Parathyroid adenoma (tissue), 2 donors: ENCODE measurements around the gene HDDC3.

Source experiments
- H2AFZ ChIP-seq: fragments of 300-600 bp; sonication (generic); one replicate; pipeline ENCODE4 v1.7.0; 2017; ENCODE audit warnings: antibody characterized with exemption, mild to moderate bottlenecking
- H3K27ac ChIP-seq: fragments of 300-600 bp; sonication (generic); one replicate; pipeline ENCODE4 v1.7.0; 2017
- H3K27me3 ChIP-seq: fragments of 300-600 bp; sonication (generic); one replicate; pipeline ENCODE4 v1.7.0; 2017; ENCODE audit warnings: low read length; ENCODE audit not compliant: control insufficient read depth, insufficient read depth
- H3K36me3 ChIP-seq: fragments of 300-600 bp; sonication (generic); one replicate; pipeline ENCODE4 v1.7.0; 2017; ENCODE audit warnings: low read length; ENCODE audit not compliant: control insufficient read depth, insufficient read depth
- H3K4me1 ChIP-seq: fragments of 300-600 bp; sonication (generic); one replicate; pipeline ENCODE4 v1.7.0; 2017; ENCODE audit warnings: control low read depth
- H3K4me2 ChIP-seq: fragments of 300-600 bp; sonication (generic); one replicate; pipeline ENCODE4 v1.7.0; 2017; ENCODE audit warnings: low read length
- H3K4me3 ChIP-seq: fragments of 300-600 bp; sonication (generic); one replicate; pipeline ENCODE4 v1.7.0; 2017; ENCODE audit warnings: low read depth, low read length
- H3K79me2 ChIP-seq: fragments of 300-600 bp; sonication (generic); one replicate; pipeline ENCODE4 v1.7.0; 2017; ENCODE audit warnings: control low read depth
- H3K9ac ChIP-seq: fragments of 300-600 bp; sonication (generic); one replicate; pipeline ENCODE4 v1.7.0; 2017; ENCODE audit warnings: mild to moderate bottlenecking
- H3K9me3 ChIP-seq: fragments of 300-600 bp; sonication (generic); one replicate; pipeline ENCODE4 v1.7.0; 2017; ENCODE audit warnings: low read length; ENCODE audit not compliant: control insufficient read depth
- TF ChIP-seq, protein P1 (sequence below): fragments of 300-600 bp; sonication (generic); IDR thresholded peaks from one replicate; pipeline ENCODE4 v1.7.0; 2017; ENCODE audit warnings: antibody characterized with exemption, mild to moderate bottlenecking
- donor health status: primary hyperparathyroidism.

HDDC3 gene

DNA sequence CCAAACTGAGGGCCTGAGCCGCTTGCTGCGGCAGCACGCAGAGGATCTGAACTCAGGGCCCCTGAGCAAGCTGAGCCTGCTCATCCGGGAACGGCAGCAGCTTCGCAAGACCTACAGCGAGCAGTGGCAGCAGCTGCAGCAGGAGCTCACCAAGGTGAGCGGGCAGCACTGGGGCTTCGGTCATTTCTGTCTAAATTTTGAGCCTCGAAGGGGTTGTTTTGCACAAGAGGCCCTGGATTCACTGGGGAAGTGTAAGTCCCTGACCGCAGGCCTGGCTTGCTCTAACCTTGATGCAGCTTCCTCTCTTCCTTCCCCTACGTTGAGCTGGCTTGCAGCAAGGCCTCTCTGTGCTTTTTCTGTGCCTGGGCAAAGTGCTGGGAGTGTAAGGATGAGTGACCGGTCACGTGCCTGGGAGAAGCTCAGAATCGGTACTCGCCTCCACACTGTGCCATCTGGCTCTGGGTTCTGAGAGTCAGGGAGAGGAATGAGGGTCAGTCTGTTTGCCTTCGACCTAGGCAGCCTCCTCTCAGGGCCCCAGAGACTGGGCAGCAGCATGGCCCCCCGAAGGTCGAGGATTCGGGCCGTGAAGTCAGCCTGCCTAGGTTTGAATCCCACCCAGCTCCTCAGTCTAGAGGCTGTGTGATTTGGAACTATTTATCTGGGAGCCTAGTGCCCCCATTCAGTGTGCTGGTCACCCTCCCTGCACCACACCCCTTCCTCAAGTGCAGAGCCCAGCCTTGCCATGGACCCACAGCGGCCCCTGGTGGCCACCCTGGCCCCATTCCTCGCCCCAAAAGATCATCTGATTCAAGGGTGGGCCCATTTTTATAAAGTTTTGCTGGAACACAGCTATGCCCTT, 46.7 kb downstream of the HDDC3 start:
- no peaks in the 10 kb centered on the region for H3K36me3 ChIP-seq
- no peak overlapping the region for H3K9ac ChIP-seq
- no peak overlapping the region for H2AFZ ChIP-seq
- no peak overlapping the region for H3K4me2 ChIP-seq
- no peaks in the 10 kb centered on the region for H3K4me1 ChIP-seq
- H3K4me3 ChIP-seq = no peak overlapping the region
- no peaks in the 10 kb centered on the region for H3K79me2 ChIP-seq
- peak overlapping the region; percentile 76 for H3K27ac ChIP-seq
- TF ChIP-seq, protein P1, sequence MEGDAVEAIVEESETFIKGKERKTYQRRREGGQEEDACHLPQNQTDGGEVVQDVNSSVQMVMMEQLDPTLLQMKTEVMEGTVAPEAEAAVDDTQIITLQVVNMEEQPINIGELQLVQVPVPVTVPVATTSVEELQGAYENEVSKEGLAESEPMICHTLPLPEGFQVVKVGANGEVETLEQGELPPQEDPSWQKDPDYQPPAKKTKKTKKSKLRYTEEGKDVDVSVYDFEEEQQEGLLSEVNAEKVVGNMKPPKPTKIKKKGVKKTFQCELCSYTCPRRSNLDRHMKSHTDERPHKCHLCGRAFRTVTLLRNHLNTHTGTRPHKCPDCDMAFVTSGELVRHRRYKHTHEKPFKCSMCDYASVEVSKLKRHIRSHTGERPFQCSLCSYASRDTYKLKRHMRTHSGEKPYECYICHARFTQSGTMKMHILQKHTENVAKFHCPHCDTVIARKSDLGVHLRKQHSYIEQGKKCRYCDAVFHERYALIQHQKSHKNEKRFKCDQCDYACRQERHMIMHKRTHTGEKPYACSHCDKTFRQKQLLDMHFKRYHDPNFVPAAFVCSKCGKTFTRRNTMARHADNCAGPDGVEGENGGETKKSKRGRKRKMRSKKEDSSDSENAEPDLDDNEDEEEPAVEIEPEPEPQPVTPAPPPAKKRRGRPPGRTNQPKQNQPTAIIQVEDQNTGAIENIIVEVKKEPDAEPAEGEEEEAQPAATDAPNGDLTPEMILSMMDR = peak; percentile 91
- no peaks in the 10 kb centered on the region for H3K27me3 ChIP-seq
- H3K9me3 ChIP-seq = no peaks in the 10 kb centered on the region

DNA sequence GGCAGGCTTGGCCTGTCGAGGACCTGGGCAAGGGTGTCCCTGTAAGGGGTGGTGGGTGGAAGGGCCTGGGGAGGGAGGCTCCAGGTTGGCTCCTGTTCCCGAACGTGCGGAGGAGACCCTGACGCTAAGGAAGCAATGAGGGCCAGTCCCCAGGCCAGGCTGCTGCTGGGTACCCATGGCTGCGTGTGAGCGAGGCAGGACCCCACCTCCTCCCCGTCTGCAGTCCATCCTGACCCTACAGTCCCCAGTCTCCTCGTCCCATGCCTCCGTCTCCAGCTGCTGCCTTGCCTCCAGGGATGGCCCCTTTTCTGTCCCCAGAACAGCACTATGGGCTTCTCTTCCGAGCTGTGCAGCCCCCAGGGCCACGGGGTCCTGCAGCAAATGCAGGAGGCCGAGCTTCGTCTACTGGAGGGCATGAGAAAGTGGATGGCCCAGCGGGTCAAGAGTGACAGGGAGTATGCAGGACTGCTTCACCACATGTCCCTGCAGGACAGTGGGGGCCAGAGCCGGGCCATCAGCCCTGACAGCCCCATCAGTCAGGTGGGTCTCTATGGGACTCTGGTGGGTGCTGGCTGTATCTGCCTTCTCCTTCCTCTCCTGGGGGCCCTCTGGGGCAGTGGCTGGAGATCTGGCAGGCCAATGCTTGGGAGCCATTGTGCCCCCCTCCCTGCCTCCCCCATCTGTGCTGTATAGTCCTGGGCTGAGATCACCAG, 47.5 kb downstream of the HDDC3 start:
- no peaks in the 10 kb centered on the region for H3K4me1 ChIP-seq
- H3K27ac ChIP-seq = peak overlapping the region; percentile 76
- TF ChIP-seq, protein P1 = no peak
- H3K4me2 ChIP-seq = peak overlapping the region; percentile 12
- H2AFZ ChIP-seq = peak overlapping the region; percentile 97
- no peaks in the 10 kb centered on the region for H3K27me3 ChIP-seq
- H3K9ac ChIP-seq = peak overlapping the region; percentile 76
- H3K36me3 ChIP-seq = no peaks in the 10 kb centered on the region
- peak overlapping the region; percentile 46 for H3K4me3 ChIP-seq
- H3K79me2 ChIP-seq = no peaks in the 10 kb centered on the region
- H3K9me3 ChIP-seq = no peaks in the 10 kb centered on the region

DNA sequence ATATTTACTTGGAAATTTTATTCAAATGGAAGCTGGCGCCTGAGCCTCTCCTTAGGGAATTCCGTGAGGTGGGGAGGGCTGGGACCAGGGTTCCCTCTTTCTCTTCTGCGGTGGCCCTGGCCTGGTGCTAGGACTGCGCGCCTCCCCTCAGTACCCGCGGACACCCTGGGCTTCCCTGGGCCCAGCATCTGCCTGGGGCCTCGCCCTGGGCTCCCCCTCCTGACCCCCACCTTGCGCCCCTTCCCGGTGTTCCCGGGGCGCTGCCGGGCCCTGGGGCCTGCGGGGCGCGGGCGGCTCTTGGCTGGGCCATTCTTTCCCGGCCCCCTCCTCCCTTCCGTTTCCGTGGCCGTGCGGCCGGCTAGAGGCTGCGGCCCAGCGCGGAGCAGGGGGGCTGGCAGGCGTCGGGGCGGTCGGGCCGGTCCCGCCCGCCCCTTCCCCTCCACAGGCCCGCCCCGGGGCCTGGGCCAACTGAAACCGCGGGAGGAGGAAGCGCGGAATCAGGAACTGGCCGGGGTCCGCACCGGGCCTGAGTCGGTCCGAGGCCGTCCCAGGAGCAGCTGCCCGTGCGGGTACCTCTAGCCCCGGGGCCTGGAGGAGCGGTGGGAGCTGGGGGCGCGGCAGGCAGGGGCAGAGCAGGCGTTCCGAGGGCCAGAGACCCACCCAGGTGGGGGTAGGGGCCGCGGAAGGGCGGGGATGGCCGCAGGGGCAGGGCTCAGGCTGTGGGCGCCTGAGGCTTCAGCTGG, 48.2 kb downstream of the HDDC3 start, which contains the start of gene FES:
TSS of gene FES (plus strand) at position 529 of the 743 bp plus-strand sequence. CDS start 542 bp downstream, outside the sequence.
- peak within 1 kb of the TSS; percentile 76 for H3K9ac ChIP-seq
- H2AFZ ChIP-seq = peak within 1 kb of the TSS; percentile 97
- H3K4me2 ChIP-seq = peak within 1 kb of the TSS; percentile 35
- H3K79me2 ChIP-seq = no peaks in the 10 kb centered on the region
- no peaks in the 10 kb centered on the region for H3K27me3 ChIP-seq
- peak within 1 kb of the TSS; percentile 76 for H3K27ac ChIP-seq
- peak within 1 kb of the TSS; percentile 46 for H3K4me3 ChIP-seq
- no peaks in the 10 kb centered on the region for H3K4me1 ChIP-seq
- no peaks in the 10 kb centered on the region for H3K36me3 ChIP-seq
- H3K9me3 ChIP-seq = no peaks in the 10 kb centered on the region
- TF ChIP-seq, protein P1 = no peak

DNA sequence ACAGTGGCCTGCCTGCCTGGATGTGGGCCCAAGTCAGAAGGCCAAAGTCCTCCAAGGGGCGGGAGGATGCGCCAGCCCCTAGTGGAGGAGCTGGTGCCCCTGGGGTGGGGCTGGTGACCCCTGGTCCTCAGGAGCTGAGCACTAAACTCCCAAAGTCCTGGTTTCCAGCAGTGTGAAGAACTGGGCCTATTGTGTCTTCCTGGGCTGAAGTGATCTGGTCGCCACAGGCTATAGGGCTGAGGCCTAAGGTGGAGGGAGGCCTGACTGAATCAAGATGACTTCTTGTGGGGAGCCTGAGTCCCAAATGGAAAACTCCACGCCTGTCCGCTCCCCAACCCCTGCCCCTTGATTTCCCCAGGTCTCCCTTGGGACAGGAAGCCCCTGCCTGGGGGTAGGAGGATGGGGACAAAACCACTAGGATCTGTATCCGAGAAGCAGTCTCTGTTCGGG, 48.8 kb downstream of the HDDC3 start:
- Histone ChIP-seq H2AFZ (peak overlapping the region; percentile 97), H3K27ac (peak overlapping the region; percentile 76), H3K36me3 (no peaks in the 10 kb centered on the region), H3K9me3 (no peaks in the 10 kb centered on the region), H3K4me2 (peak overlapping the region; percentile 35), H3K9ac (no peak overlapping the region), H3K27me3 (no peaks in the 10 kb centered on the region), H3K4me1 (no peaks in the 10 kb centered on the region), H3K4me3 (peak overlapping the region; percentile 46), H3K79me2 (no peaks in the 10 kb centered on the region)
- TF ChIP-seq, protein P1 = no peak
